HepG2 (cell line): ENCODE measurements around the gene SLC25A33. TPM values are rescaled to one million over a fixed set of nuclear protein-coding genes. Genes with fewer than 3 reads are reported as not detected.

Source experiments
- ATAC-seq: fragments of 200-7000 bp; cut with Tn5 transposase; 3 replicates; pipeline ENCODE4 v1.9.1; 2020; ENCODE audit warnings: mild to moderate bottlenecking, moderate library complexity
- BruUV-seq: library from RNA; stranded (reverse); fragments of 400-500 nt; replicated peaks from 2 replicates; lab custom pipeline; 2021; lab: Mats Ljungman, UMichigan
- CTCF ChIA-PET: fragments of 300-600 bp; formaldehyde crosslinking; extraction: SDS; loops from one replicate; lab custom pipeline; 2021; ENCODE audit warnings: low total read pairs, inconsistent platforms, low intra/inter-chr PET ratio; lab: Yijun Ruan, JAX
- POLR2A ChIA-PET: fragments of 350-600 bp; sonication (Branson Sonifier 250); formaldehyde crosslinking; loops from one replicate; lab custom pipeline; 2020; ENCODE audit warnings: antibody characterized with exemption, inconsistent platforms; lab: Yijun Ruan, JAX
- DNase-seq: peaks from one replicate; pipeline ENCODE4 v3.0.0-alpha.2; 2015; ENCODE audit warnings: low spot score
- FAIRE-seq: peaks from 3 replicates; lab custom pipeline; 2011; peaks lifted over from hg19 to GRCh38; lab: Jason Lieb, UNC
- H2AFZ ChIP-seq: one replicate; pipeline ENCODE4 v1.6.1; 2011; ENCODE audit warnings: low read length, inconsistent platforms
- H3K27ac ChIP-seq: fragments of 300-600 bp; 3 replicates; pipeline ENCODE4 v1.8.0; 2011; ENCODE audit warnings: mixed run types, mild to moderate bottlenecking, mixed read lengths, low read length, inconsistent platforms; ENCODE audit not compliant: insufficient read depth; ENCODE audit errors: extremely low read length
- H3K27me3 ChIP-seq, 2 experiments: fragments of 200-600 bp in 1 of 2; 2 replicates in 1 of 2; 3 replicates in 1 of 2; pipeline versions ENCODE4 v1.6.0 to v1.8.0; 2011; ENCODE audit warnings: low read length in 2 of 2, mild to moderate bottlenecking in 2 of 2, moderate library complexity in 2 of 2, inconsistent platforms in 1 of 2; ENCODE audit not compliant: insufficient read depth in 2 of 2, control insufficient read depth in 1 of 2
- H3K36me3 ChIP-seq, 2 experiments: fragments of 200-600 bp in 1 of 2; replicated peaks in 1 of 2; 2 replicates in 1 of 2; 3 replicates in 1 of 2; pipeline versions ENCODE4 v1.5.1 to v1.8.0; 2011; ENCODE audit warnings: low read length in 2 of 2, inconsistent platforms in 1 of 2; ENCODE audit not compliant: insufficient read depth in 2 of 2, control insufficient read depth in 1 of 2
- H3K4me1 ChIP-seq: 2 replicates; pipeline ENCODE4 v1.5.1; 2012; ENCODE audit warnings: low read length, inconsistent platforms; ENCODE audit not compliant: insufficient read depth
- H3K4me2 ChIP-seq: 2 replicates; pipeline ENCODE4 v1.6.0; 2011; ENCODE audit warnings: low read depth, low read length, inconsistent platforms
- H3K4me3 ChIP-seq, 3 experiments: fragments of 200-600 bp in 1 of 3; sonication (generic), shearing (Covaris generic) in 1 of 3; replicated peaks in 1 of 3; 2 replicates each; pipeline ENCODE4 v1.5.1; 2011 to 2016; ENCODE audit warnings: low read length in 3 of 3, inconsistent platforms in 2 of 3, low read depth in 2 of 3, mild to moderate bottlenecking in 2 of 3, control low read depth in 1 of 3, mixed read lengths in 1 of 3; ENCODE audit not compliant: insufficient read depth in 1 of 3
- H3K79me2 ChIP-seq: one replicate; pipeline ENCODE4 v1.6.1; 2011; ENCODE audit warnings: low read length, inconsistent platforms; ENCODE audit not compliant: insufficient read depth
- H3K9ac ChIP-seq: 2 replicates; pipeline ENCODE4 v1.6.0; 2011; ENCODE audit warnings: mild to moderate bottlenecking, low read depth, low read length, inconsistent platforms; ENCODE audit not compliant: insufficient read depth
- H3K9me3 ChIP-seq: 2 replicates; pipeline ENCODE4 v1.5.1; 2012; ENCODE audit warnings: mild to moderate bottlenecking, low read length
- H4K20me1 ChIP-seq: 2 replicates; pipeline ENCODE4 v1.6.0; 2011; ENCODE audit warnings: inconsistent platforms, mild to moderate bottlenecking, low read length, moderate library complexity; ENCODE audit not compliant: insufficient read depth
- ETV5 ChIP-seq: IDR thresholded peaks from 2 replicates; pipeline ENCODE4 v1.6.1; 2018; ENCODE audit warnings: missing biosample characterization, missing genetic modification reagents, inconsistent platforms, borderline replicate concordance
- FOXA3 ChIP-seq: IDR thresholded peaks from 2 replicates; pipeline ENCODE4 v1.6.1; 2016; ENCODE audit warnings: missing genetic modification reagents, missing compliant biosample characterization
- FOXP1 ChIP-seq, 2 experiments: fragments of 450-650 bp in 1 of 2; IDR thresholded peaks; 2 replicates each; pipeline ENCODE4 v1.6.1; 2017 to 2018; ENCODE audit warnings: antibody characterized with exemption in 1 of 2
- GATA4 ChIP-seq: sonication (generic); IDR thresholded peaks from 2 replicates; pipeline ENCODE4 v1.6.1; 2016; ENCODE audit warnings: antibody characterized with exemption, low read depth, borderline replicate concordance
- GATAD2A ChIP-seq: IDR thresholded peaks from 2 replicates; pipeline ENCODE4 v1.6.1; 2016
- KDM5A ChIP-seq: fragments of 200-600 bp; sonication (generic); IDR thresholded peaks from 2 replicates; pipeline ENCODE4 v1.7.0; 2018; ENCODE audit warnings: antibody characterized with exemption, mild to moderate bottlenecking, low read length, borderline replicate concordance
- NCOA2 ChIP-seq: sonication (generic); formaldehyde crosslinking; IDR thresholded peaks from 2 replicates; pipeline ENCODE4 v1.8.0; 2022; ENCODE audit warnings: inconsistent platforms
- NFE2 ChIP-seq: sonication (generic); formaldehyde crosslinking; IDR thresholded peaks from 2 replicates; pipeline ENCODE4 v1.4.0; 2020; ENCODE audit warnings: missing genetic modification reagents
- NPAS2 ChIP-seq: sonication (generic); formaldehyde crosslinking; IDR thresholded peaks from 2 replicates; pipeline ENCODE4 v1.8.0; 2022; ENCODE audit warnings: mild to moderate bottlenecking, missing genetic modification reagents, borderline replicate concordance
- PLSCR1 ChIP-seq: sonication (generic); formaldehyde crosslinking; IDR thresholded peaks from 2 replicates; pipeline ENCODE4 v1.5.0; 2020; ENCODE audit warnings: missing genetic modification reagents, mild to moderate bottlenecking, borderline replicate concordance
- RARA ChIP-seq: IDR thresholded peaks from 2 replicates; pipeline ENCODE4 v1.6.1; 2016; ENCODE audit warnings: missing genetic modification reagents, missing compliant biosample characterization
- SALL1 ChIP-seq: sonication (generic); formaldehyde crosslinking; IDR thresholded peaks from 2 replicates; pipeline ENCODE4 v1.8.0; 2022; ENCODE audit warnings: mild to moderate bottlenecking, missing genetic modification reagents
- SAP130 ChIP-seq: IDR thresholded peaks from 2 replicates; pipeline ENCODE4 v1.6.1; 2016; ENCODE audit warnings: low read depth
- SOX13 ChIP-seq, 3 experiments: fragments of 450-650 bp in 1 of 3; sonication (generic) in 1 of 3; formaldehyde crosslinking in 1 of 3; IDR thresholded peaks in 2 of 3; conservative IDR thresholded peaks in 1 of 3; 2 replicates each; pipeline versions ENCODE4 v1.5.0 to v1.6.1; 2016 to 2020; ENCODE audit warnings: antibody characterized with exemption in 1 of 3, mild to moderate bottlenecking in 1 of 3, missing compliant biosample characterization in 1 of 3, missing genetic modification reagents in 1 of 3, moderate library complexity in 1 of 3
- SOX5 ChIP-seq: IDR thresholded peaks from 2 replicates; pipeline ENCODE4 v1.6.1; 2016; ENCODE audit warnings: borderline replicate concordance
- TBX2 ChIP-seq: sonication (generic); formaldehyde crosslinking; IDR thresholded peaks from 2 replicates; pipeline ENCODE4 v1.5.0; 2020; ENCODE audit warnings: missing genetic modification reagents, mild to moderate bottlenecking, borderline replicate concordance
- ZKSCAN8 ChIP-seq: IDR thresholded peaks from 2 replicates; pipeline ENCODE4 v1.6.1; 2016; ENCODE audit warnings: borderline replicate concordance, missing genetic modification reagents, missing compliant biosample characterization
- ZNF652 ChIP-seq: IDR thresholded peaks from 2 replicates; pipeline ENCODE4 v1.6.1; 2016; ENCODE audit warnings: low read depth, borderline replicate concordance
- ZNF883 ChIP-seq: sonication (generic); formaldehyde crosslinking; IDR thresholded peaks from 2 replicates; pipeline ENCODE4 v1.5.1; 2020; ENCODE audit warnings: mild to moderate bottlenecking, missing genetic modification reagents; ENCODE audit errors: not compliant biosample characterization
- ZSCAN22 ChIP-seq: sonication (generic); formaldehyde crosslinking; IDR thresholded peaks from 2 replicates; pipeline ENCODE4 v1.4.0; 2020; ENCODE audit warnings: mild to moderate bottlenecking, missing genetic modification reagents
- ZSCAN31 ChIP-seq: sonication (generic); formaldehyde crosslinking; IDR thresholded peaks from 2 replicates; pipeline ENCODE4 v1.5.0; 2020; ENCODE audit warnings: low read depth, mild to moderate bottlenecking, missing genetic modification reagents
- WGBS: methylation state at CpG from one replicate; pipeline ENCODE4 v1.1.6; 2017; ENCODE audit warnings: low lambda C conversion rate; 5-methylcytosine and 5-hydroxymethylcytosine counted together
- in situ Hi-C: cut with HindIII; loops from 2 replicates; pipeline ENCODE4 v1.10.0; 2017; ENCODE audit warnings: low pct_unique_long_range_greater_than_20kb; ENCODE audit not compliant: extremely low pct_ligation_motif_present
- intact Hi-C: fragments of 100-400 bp; cut with micrococcal nuclease; formaldehyde crosslinking; loops from one replicate; pipeline ENCODE4 v1.10.0; 2022; ENCODE audit not compliant: unreplicated experiment
- polyA plus RNA-seq, 8 experiments: library from polyadenylated mRNA; depleted of rRNA in 3 of 8; stranded (reverse) in 7 of 8; unstranded in 1 of 8; fragments of >200 nt; fragmentation: Illumina TruSeq in 4 of 8; extraction: Trizol in 4 of 8; gene quantifications; 2 replicates each; pipeline versions ENCODE4 v1.2.1 to v1.2.3, GENCODE V29; 2011 to 2016; ENCODE audit warnings: low read depth in 4 of 8, missing spikeins in 1 of 8, mixed read lengths in 1 of 8; ENCODE audit not compliant: insufficient read depth in 1 of 8
- total RNA-seq, 5 experiments: library from RNA; depleted of rRNA; stranded (reverse); fragments of >200 nt; fragmentation: Illumina TruSeq; extraction: Trizol; gene quantifications; 2 replicates each; pipeline ENCODE4 v1.2.3, GENCODE V29; 2016; ENCODE audit warnings: low read depth in 1 of 5
- TF ChIP-seq, protein P1 (sequence below): sonication (generic); formaldehyde crosslinking; conservative IDR thresholded peaks from 2 replicates; pipeline ENCODE4 v1.4.0; 2020; ENCODE audit warnings: mild to moderate bottlenecking, missing genetic modification reagents, moderate library complexity

The SLC25A33 gene
- total and polyA plus RNA-seq, 2 of the 13 experiments (the other 11 are each of a cell fraction or from before 2014, with no cell fraction given), result 15.4 to 50.3 TPM

GRCh38 chr1:9559673-9560072 lies 20.4 kb downstream of the SLC25A33 start:
- no peak for ATAC-seq
- Histone ChIP-seq H2AFZ (no peak overlapping the region), H3K36me3 (peaks cover 15 to 61% of the 10 kb centered on the region in 2 experiments), H3K4me3 (no peak overlapping the region), H3K9ac (no peak overlapping the region), H3K79me2 (peaks cover 56% of the 10 kb centered on the region), H3K4me2 (no peak overlapping the region), H4K20me1 (no peaks in the 10 kb centered on the region; the same call in 1 of the 2 replicates), H3K27me3 (no peaks in the 10 kb centered on the region), H3K27ac (peak overlapping the region; percentile 53), H3K4me1 (peaks cover 90% of the 10 kb centered on the region), H3K9me3 (no peaks in the 10 kb centered on the region)
- no TSS peak for BruUV-seq
- WGBS, result 55% methylated on average over 5 of the region's 5 CpGs
- in situ Hi-C loops, result no loop called here
- intact Hi-C loops, result no loop called here
- POLR2A ChIA-PET, result interaction anchor here (0.7 kb wide), 1 partner anchor 22 kb away, joined by 3 read pairs; no protein-coding TSS in a partner anchor
- no peak for DNase-seq
- CTCF ChIA-PET, result no interaction called here
- no peak for FAIRE-seq
- TF ChIP-seq SAP130, result 0 out of 2 replicates have a peak, but pooled peaks have one; percentile 6
- TF ChIP-seq, protein P1, sequence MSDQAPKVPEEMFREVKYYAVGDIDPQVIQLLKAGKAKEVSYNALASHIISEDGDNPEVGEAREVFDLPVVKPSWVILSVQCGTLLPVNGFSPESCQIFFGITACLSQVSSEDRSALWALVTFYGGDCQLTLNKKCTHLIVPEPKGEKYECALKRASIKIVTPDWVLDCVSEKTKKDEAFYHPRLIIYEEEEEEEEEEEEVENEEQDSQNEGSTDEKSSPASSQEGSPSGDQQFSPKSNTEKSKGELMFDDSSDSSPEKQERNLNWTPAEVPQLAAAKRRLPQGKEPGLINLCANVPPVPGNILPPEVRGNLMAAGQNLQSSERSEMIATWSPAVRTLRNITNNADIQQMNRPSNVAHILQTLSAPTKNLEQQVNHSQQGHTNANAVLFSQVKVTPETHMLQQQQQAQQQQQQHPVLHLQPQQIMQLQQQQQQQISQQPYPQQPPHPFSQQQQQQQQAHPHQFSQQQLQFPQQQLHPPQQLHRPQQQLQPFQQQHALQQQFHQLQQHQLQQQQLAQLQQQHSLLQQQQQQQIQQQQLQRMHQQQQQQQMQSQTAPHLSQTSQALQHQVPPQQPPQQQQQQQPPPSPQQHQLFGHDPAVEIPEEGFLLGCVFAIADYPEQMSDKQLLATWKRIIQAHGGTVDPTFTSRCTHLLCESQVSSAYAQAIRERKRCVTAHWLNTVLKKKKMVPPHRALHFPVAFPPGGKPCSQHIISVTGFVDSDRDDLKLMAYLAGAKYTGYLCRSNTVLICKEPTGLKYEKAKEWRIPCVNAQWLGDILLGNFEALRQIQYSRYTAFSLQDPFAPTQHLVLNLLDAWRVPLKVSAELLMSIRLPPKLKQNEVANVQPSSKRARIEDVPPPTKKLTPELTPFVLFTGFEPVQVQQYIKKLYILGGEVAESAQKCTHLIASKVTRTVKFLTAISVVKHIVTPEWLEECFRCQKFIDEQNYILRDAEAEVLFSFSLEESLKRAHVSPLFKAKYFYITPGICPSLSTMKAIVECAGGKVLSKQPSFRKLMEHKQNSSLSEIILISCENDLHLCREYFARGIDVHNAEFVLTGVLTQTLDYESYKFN (CRISPR knock-in tag), result peak; percentile 45; the same call in 1 of the 2 replicates
- no peak for TF ChIP-seq ZSCAN22 (CRISPR knock-in tag)
- TF ChIP-seq NCOA2, result peak; percentile 46; the same call in 1 of the 2 replicates
- TF ChIP-seq KDM5A, result no peak
- TF ChIP-seq GATA4, result peak; percentile 53; the same call in 1 of the 2 replicates
- peak; percentile 49 for TF ChIP-seq RARA (CRISPR knock-in tag)
- TF ChIP-seq FOXA3 (CRISPR knock-in tag), result peak; percentile 35; the same call in 1 of the 2 replicates
- no peak for TF ChIP-seq ZKSCAN8
- peak; percentile 26; the same call in 1 of the 2 replicates for TF ChIP-seq SALL1
- TF ChIP-seq ZNF652 (CRISPR knock-in tag), result no peak
- no peak for TF ChIP-seq SOX13 (IDR thresholded peaks at IDR 0.05)
- peak in 1 of 2 experiments; percentile 81; a peak in 2 of 4 replicates for TF ChIP-seq SOX13 (CRISPR knock-in tag; conservative IDR thresholded peaks at IDR 0.05 in 1 of 2, IDR thresholded peaks at IDR 0.05 in 1 of 2)
- peak; percentile 80 for TF ChIP-seq SOX5
- no peak for TF ChIP-seq ZNF883
- no peak for TF ChIP-seq NFE2 (CRISPR knock-in tag)
- no peak for TF ChIP-seq PLSCR1
- TF ChIP-seq ETV5, result peak; percentile 16; the same call in 1 of the 2 replicates
- no peak for TF ChIP-seq FOXP1 (IDR thresholded peaks at IDR 0.05)
- TF ChIP-seq FOXP1 (CRISPR knock-in tag; IDR thresholded peaks at IDR 0.05), result 0 out of 2 replicates have a peak, but pooled peaks have one; percentile 27
- no peak for TF ChIP-seq NPAS2 (CRISPR knock-in tag)
- TF ChIP-seq TBX2 (CRISPR knock-in tag), result peak; percentile 59; the same call in 1 of the 2 replicates
- TF ChIP-seq GATAD2A (CRISPR knock-in tag), result peak; percentile 59
- no peak for TF ChIP-seq ZSCAN31 (CRISPR knock-in tag)
